Tibial nerve (tissue), 3 donors: Measurements from ENCODE around the gene FOXP4.

Source experiments
- CTCF ChIP-seq, 5 experiments: fragments of 200-600 bp in 3 of 5; fragments of 450-650 bp in 2 of 5; sonication (generic) in 3 of 5; IDR thresholded peaks; one replicate each; pipeline ENCODE4 v1.5.1; 2016 to 2019; ENCODE audit warnings: antibody characterized with exemption in 5 of 5, mild to moderate bottlenecking in 3 of 5, moderate library complexity in 2 of 5
- POLR2A ChIP-seq, 2 donors: fragments of 450-650 bp; IDR thresholded peaks; one replicate each; pipeline ENCODE4 v1.6.1; 2017; ENCODE audit warnings: antibody characterized with exemption in 2 of 2, mild to moderate bottlenecking in 2 of 2, moderate library complexity in 2 of 2

- TF ChIP-seq CTCF (IDR thresholded peaks at IDR 0.05) (no peak), POLR2A (IDR thresholded peaks at IDR 0.05) (no peak)
Measured at GRCh38 chr6:41580690-41581089, 34.5 kb downstream of the FOXP4 start.
